ENCODE measurements around the gene GRN. TPM values are rescaled to one million over a fixed set of nuclear protein-coding genes. Genes with fewer than 3 reads are reported as not detected.

Gene GRN
- total and polyA plus RNA-seq, 9 of the 15 experiments (the other 6 are each of a cell fraction or from before 2014, with no cell fraction given) = 5.4 to 75.3 (median 20.7) TPM

- TF ChIP-seq ZZZ3 (IDR thresholded peaks at IDR 0.05) = no peak
- TF ChIP-seq ZNF232 (CRISPR knock-in tag; IDR thresholded peaks at IDR 0.05) = no peak
- peak; percentile 89 for TF ChIP-seq BCOR (IDR thresholded peaks at IDR 0.05)
- no peak for TF ChIP-seq RBM39 (optimal IDR thresholded peaks at IDR 0.05; ENCODE audit: low read depth, low read length)
- no peak for TF ChIP-seq ZNF212 (CRISPR knock-in tag; IDR thresholded peaks at IDR 0.05)
- no peak for TF ChIP-seq THRA (IDR thresholded peaks at IDR 0.05)
- TF ChIP-seq MEIS2 (IDR thresholded peaks at IDR 0.05; ENCODE audit: partially characterized antibody) = no peak
- no peak for TF ChIP-seq PYGO2 (tag; IDR thresholded peaks at IDR 0.05)
- TF ChIP-seq, protein P1, sequence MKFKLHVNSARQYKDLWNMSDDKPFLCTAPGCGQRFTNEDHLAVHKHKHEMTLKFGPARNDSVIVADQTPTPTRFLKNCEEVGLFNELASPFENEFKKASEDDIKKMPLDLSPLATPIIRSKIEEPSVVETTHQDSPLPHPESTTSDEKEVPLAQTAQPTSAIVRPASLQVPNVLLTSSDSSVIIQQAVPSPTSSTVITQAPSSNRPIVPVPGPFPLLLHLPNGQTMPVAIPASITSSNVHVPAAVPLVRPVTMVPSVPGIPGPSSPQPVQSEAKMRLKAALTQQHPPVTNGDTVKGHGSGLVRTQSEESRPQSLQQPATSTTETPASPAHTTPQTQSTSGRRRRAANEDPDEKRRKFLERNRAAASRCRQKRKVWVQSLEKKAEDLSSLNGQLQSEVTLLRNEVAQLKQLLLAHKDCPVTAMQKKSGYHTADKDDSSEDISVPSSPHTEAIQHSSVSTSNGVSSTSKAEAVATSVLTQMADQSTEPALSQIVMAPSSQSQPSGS (CRISPR knock-in tag; IDR thresholded peaks at IDR 0.05) = no peak
- TF ChIP-seq NONO (IDR thresholded peaks at IDR 0.05; ENCODE audit: low read depth in 2 of 2, low read length in 1 of 2) = no peak
- no peak for TF ChIP-seq GATA2 (CRISPR knock-in tag; IDR thresholded peaks at IDR 0.05)
- TF ChIP-seq KDM4B (IDR thresholded peaks at IDR 0.05; ENCODE audit: borderline replicate concordance in 2 of 2, low read depth in 1 of 2) = peak in 1 of 2 experiments; percentile 35; a peak in 1 of 4 replicates
- TF ChIP-seq NKRF (IDR thresholded peaks at IDR 0.05; ENCODE audit: borderline replicate concordance) = peak; percentile 65; the same call in 1 of the 2 replicates
- TF ChIP-seq, protein P2, sequence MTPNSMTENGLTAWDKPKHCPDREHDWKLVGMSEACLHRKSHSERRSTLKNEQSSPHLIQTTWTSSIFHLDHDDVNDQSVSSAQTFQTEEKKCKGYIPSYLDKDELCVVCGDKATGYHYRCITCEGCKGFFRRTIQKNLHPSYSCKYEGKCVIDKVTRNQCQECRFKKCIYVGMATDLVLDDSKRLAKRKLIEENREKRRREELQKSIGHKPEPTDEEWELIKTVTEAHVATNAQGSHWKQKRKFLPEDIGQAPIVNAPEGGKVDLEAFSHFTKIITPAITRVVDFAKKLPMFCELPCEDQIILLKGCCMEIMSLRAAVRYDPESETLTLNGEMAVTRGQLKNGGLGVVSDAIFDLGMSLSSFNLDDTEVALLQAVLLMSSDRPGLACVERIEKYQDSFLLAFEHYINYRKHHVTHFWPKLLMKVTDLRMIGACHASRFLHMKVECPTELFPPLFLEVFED (CRISPR knock-in tag; conservative IDR thresholded peaks at IDR 0.05) = no peak
- peak; percentile 73; the same call in 1 of the 2 replicates for TF ChIP-seq ZBTB33 (CRISPR knock-in tag; IDR thresholded peaks at IDR 0.05)
- no peak for TF ChIP-seq HLTF (IDR thresholded peaks at IDR 0.05)
- TF ChIP-seq EP300 (IDR thresholded peaks at IDR 0.05; ENCODE audit: low read length) = peak; percentile 35; the same call in 1 of the 2 replicates
- TF ChIP-seq, protein P3, sequence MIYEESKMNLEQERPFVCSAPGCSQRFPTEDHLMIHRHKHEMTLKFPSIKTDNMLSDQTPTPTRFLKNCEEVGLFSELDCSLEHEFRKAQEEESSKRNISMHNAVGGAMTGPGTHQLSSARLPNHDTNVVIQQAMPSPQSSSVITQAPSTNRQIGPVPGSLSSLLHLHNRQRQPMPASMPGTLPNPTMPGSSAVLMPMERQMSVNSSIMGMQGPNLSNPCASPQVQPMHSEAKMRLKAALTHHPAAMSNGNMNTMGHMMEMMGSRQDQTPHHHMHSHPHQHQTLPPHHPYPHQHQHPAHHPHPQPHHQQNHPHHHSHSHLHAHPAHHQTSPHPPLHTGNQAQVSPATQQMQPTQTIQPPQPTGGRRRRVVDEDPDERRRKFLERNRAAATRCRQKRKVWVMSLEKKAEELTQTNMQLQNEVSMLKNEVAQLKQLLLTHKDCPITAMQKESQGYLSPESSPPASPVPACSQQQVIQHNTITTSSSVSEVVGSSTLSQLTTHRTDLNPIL (CRISPR knock-in tag; IDR thresholded peaks at IDR 0.05) = no peak
- peak; percentile 29; the same call in 1 of the 2 replicates for TF ChIP-seq SOX6 (IDR thresholded peaks at IDR 0.05)
These were observed 18.1 kb upstream of the GRN start (continued) for GRCh38 chr17:44326861-44327444.

Measured in K562 (cell line).